22Rv1 (cell line): Measurements from ENCODE around the gene SELENOP.

ENCODE experiments used
- H3K27ac ChIP-seq: fragments of 450-650 bp; 2 replicates; pipeline ENCODE4 v1.5.1; 2017
- ZFX ChIP-seq: fragments of 450-650 bp; IDR thresholded peaks from 2 replicates; pipeline ENCODE4 v1.6.1; 2017; ENCODE audit warnings: antibody characterized with exemption, borderline replicate concordance
- TF ChIP-seq, protein P1 (sequence below): fragments of 450-650 bp; IDR thresholded peaks from 2 replicates; pipeline ENCODE4 v1.5.1; 2017; ENCODE audit warnings: mild to moderate bottlenecking

SELENOP gene, protein sequence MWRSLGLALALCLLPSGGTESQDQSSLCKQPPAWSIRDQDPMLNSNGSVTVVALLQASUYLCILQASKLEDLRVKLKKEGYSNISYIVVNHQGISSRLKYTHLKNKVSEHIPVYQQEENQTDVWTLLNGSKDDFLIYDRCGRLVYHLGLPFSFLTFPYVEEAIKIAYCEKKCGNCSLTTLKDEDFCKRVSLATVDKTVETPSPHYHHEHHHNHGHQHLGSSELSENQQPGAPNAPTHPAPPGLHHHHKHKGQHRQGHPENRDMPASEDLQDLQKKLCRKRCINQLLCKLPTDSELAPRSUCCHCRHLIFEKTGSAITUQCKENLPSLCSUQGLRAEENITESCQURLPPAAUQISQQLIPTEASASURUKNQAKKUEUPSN

DNA sequence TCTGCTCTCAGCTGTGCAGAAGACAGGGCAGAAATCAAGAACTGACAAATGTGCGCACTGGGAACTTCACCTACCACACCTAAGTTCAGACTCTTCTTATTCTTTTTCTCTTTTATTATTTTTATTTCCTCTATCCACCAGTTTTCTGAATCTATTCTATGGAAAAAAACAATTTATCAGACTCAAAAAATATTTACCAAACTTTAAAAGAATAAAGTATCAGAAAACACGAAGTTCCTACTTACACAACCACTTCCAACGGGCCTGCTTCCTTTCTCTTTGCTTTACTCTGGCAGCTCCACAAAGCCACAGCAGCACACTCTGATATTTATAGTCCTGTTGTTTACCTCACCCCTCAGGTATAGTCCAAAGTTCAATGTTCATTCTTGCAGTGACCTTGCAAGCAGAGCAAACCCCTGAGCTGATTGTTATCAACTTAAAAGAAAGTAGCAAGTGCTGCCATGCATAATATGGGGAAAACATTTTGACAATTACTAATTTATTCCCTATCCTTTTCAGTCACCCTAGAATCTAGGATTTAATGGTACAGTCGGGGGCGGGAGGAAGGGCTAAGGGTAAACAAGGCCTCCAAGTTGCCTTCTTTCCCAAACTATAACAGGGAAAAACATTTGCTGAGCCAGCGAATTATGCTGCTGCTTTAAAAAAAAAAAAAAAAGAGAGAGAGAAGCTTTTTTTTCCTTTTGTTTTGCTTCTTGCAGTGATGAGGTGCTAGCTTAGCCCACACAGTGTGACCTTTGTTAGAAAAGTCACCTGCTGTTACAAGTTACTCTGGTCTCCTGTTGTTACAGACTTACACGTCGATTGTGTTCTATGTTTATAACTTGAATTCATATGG lies at the start of gene SELENOP:
SELENOP (minus strand) TSS at position 302 of the 856 bp plus-strand sequence. CDS start 3,539 bp downstream, outside the sequence.
- no peak for TF ChIP-seq ZFX
- H3K27ac ChIP-seq: peak within 1 kb of the TSS; percentile 91

DNA sequence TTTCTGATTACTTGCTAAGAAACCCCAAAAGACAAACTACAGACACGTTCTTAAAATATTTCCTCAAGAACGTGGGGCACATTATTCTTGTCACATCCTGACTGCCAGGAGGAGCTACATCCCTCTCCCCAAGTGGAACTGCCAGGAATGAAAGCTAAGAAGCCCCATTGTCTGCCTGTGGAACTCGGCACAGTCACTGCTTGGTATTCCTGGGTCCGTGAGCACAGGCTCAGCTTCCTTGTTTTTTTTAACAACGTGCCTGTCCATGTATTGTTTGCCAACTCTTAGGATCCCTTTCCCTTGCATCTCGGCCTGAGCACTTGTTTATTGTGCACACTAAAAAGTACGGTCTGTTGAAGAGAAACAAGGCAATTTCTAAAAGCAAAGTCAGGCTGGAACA lies 47.0 kb upstream of the SELENOP start:
- TF ChIP-seq, protein P1, sequence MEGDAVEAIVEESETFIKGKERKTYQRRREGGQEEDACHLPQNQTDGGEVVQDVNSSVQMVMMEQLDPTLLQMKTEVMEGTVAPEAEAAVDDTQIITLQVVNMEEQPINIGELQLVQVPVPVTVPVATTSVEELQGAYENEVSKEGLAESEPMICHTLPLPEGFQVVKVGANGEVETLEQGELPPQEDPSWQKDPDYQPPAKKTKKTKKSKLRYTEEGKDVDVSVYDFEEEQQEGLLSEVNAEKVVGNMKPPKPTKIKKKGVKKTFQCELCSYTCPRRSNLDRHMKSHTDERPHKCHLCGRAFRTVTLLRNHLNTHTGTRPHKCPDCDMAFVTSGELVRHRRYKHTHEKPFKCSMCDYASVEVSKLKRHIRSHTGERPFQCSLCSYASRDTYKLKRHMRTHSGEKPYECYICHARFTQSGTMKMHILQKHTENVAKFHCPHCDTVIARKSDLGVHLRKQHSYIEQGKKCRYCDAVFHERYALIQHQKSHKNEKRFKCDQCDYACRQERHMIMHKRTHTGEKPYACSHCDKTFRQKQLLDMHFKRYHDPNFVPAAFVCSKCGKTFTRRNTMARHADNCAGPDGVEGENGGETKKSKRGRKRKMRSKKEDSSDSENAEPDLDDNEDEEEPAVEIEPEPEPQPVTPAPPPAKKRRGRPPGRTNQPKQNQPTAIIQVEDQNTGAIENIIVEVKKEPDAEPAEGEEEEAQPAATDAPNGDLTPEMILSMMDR: no peak
- no peak for TF ChIP-seq ZFX
- no peak overlapping the region for H3K27ac ChIP-seq

DNA sequence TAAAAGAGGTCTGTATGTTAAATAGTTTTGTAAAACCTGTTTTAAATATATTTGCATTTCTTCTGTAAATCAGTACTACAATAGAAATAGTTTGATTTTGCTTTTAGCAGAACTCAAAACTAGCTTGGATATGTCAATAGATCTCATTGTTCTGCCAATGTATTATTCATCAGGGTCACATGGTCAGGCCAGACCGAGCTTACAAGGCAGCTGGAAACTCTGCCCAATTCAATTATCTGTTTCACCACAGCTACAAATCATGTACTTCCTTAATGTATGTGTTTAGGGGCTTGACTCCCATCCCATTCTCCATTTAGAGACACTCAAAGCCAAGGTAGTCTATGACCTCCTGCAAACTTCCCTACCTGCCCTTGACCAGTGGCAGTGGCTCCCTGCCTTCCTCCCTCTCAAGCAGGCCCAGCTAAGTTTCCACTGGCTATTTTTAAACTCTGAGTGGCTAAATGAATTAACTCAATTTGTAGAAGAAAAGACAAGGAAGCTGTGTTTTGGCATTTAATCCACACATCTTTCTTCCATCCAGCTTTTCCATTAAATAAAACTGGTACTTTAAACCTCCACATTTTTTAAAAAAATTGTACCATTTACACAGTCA lies 46.4 kb upstream of the SELENOP start:
- no peak overlapping the region for H3K27ac ChIP-seq
- TF ChIP-seq ZFX: no peak
- TF ChIP-seq, protein P1: no peak

DNA sequence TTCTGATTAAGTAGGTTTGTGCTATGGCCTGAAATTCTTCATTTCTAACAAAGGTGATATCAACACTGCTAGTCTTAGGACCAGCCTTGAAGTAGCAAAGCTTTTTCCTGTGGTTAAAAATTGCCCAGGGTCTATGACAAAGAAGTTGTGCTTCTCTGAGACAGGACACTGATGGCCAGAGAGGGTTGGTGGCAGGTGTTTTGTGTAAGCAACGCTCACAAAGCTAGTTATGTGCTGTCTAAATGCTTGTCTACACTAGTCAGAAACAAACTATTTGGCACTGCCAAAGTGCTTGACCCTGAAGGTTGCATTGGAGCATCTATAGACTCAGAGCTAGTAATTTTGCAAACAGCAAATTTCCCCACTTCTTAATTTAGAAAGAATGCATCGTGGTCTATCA lies 44.1 kb upstream of the SELENOP start:
- TF ChIP-seq, protein P1: no peak
- no peak for TF ChIP-seq ZFX
- H3K27ac ChIP-seq: no peak overlapping the region

DNA sequence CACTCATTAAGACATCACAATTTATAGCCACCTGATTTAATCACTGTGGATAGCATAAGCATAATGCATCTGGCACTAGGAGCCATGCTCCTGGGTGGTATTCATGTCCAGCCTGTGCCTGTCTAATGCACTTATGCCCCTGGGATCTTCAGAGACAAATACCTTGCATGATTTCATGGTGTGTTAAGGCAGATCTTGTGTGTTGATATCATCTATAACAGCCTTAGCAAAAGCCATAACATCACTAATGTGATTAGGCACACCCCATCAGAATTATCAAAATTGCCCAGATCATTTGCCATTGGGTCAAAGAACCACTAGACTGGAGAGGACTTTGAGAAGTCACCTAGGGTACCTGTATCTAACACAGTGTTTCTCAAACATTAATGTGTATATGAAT lies 43.7 kb upstream of the SELENOP start:
- no peak overlapping the region for H3K27ac ChIP-seq

DNA sequence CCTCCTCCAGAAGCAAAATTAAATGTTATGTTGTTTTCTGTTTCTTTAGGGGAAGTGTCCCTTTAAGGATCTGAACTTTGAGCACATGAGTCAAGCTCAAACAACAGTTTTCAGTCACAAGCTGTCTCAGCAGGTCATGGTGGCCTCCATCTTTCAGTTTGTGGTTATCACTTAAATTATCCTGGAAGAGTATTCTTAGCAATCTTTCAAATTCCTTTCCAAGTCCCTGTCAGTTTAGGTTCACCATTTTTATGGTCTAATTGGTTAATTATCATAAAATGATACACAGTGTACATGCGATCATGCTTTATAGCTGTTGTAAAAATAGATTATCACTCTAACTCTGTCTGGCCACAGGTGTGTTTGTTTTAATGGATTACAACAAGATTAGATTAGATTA lies 43.1 kb upstream of the SELENOP start:
- TF ChIP-seq ZFX: no peak
- no peak overlapping the region for H3K27ac ChIP-seq

More for the DNA sequence above, 43.7 kb upstream of the SELENOP start:
- no peak for TF ChIP-seq ZFX
- TF ChIP-seq, protein P1: no peak

DNA sequence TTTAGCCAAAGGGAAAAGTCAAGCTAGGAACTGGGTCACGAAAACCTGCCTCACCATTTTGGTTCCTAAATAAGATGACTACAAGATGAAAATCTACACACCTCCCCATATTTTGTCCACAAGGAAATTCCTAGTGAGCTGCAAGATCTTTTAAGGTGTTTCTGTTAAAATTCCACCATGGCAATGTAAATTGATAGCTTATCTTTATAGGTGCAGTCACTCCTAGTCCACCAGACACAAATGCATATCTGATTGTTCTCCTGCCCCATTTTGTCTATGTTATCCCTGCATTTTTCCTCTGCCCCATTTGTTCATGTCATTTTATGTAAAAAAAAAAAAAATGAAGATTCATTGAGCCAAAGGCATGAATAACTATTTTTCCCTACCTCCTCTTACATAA lies 41.1 kb upstream of the SELENOP start:
- no peak for TF ChIP-seq ZFX
- TF ChIP-seq, protein P1: no peak
- no peak overlapping the region for H3K27ac ChIP-seq

DNA sequence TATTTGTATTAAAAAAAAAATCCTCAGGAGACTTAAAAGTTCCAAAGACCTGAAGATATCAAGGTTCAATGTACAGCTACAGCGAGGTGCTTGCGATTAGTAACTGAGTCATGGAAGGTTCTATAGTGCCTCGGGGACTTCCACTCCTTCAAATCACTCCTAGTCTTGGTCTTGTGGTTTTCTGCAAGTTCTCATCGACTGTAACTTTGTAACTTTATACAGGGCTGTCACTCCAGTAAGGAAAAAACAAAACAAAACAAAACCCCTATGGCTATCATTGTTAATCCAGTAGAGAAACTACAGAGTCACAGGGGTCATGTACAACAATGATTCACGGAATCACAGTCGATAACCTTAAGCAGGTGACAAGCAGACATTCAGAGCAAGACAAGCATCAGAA lies 39.8 kb upstream of the SELENOP start:
- TF ChIP-seq ZFX: no peak
- TF ChIP-seq, protein P1: no peak
- no peak overlapping the region for H3K27ac ChIP-seq
